Measurements from ENCODE around the gene ARMH1. TPM values are rescaled to one million over a fixed set of nuclear protein-coding genes. Genes with fewer than 3 reads are reported as not detected.
"Not testable (repeated sequence)": the region's sequence is repeated elsewhere in the genome, so short reads cannot be mapped to it uniquely, and the experiment has no call there.

ARMH1 gene
- total RNA-seq, 1 donor from 2014 or later = 0.78 TPM

DNA sequence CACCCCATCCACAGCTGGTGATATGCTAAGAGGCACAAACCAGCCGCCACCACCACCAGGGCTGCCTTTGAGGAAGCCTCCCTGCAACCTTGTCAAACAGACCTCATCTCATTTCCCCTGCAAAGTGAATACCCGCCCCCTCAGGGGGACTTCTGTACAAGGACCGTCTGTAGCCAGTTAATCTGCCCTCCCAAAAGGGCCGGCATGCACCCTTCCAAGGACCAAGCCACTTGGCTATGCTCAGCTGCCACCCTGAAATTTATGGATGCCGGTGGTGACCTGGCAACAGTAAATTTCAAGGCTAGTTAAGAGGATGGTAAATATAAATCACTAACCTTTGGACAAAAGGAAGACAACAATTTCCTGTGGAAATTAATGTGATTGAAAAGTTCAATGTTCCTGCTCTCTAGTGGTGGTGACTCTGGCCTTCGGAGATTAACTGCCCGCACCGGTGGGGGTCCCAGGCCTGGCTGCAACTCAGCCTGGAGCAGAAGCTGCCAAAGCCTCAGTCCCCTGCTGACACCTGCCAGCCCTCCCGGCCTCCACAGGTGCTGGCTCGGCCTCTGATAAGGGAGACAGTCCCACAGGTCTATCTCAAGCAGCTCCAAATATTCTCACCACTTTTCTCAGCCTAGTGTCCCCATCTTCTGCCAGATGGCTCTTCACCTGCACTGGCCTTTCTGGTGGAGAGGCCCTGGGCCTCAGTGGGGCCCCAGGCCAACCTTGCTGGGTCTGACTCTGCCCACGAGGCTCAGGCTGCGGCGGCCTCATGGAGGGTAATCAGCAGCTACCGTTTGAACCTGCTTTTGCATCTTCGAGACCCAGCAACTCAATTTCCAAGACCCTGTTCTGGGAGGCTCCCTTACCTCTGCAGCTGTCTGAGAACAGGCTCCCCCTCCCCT, 12.5 kb upstream of the ARMH1 start:
- no peak for DNase-seq (ENCODE audit: missing footprints)
- no peak for ATAC-seq
- intact Hi-C loops (cut with DNase I) = no loop called here

DNA sequence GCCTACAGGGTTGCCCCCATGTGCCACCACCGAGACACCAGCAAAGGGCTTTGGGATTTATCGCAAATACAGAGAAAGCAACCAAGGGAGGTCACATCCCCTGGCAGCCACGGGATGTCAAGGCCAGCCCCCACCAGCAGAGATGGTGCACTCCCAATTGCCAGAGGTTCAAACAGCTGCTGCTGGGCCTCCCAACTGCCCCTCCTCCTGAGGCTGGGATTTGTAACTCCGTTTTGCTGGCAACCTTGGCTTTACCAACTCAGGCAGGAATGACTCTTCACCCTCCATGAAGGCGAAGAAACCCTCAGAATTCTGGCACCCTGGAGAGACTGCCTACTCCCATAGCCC, 11.9 kb upstream of the ARMH1 start:
- intact Hi-C loops (cut with DNase I) = no loop called here
- DNase-seq (ENCODE audit: missing footprints) = no peak
- no peak for ATAC-seq

DNA sequence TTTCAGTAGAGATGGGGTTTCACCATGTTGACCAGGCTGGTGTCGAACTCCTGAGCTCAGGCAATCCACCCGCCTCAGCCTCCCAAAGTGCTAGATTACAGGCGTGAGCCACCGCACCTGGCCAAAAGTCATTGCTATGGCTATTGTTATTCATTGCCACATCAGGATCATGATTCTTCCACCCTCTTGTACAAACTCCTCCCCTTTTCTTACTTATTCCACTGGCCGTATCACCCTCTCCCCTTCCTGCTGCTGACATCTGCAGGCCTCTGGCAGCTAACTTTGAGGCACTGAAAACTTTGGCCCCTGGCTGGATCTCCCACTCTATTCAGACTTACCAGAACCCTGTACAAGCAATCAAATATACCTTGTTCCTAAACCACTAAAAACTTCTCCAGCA, 11.1 kb upstream of the ARMH1 start:
- DNase-seq (ENCODE audit: missing footprints) (no peak), ATAC-seq (no peak)
- intact Hi-C loops (cut with DNase I) = no loop called here

DNA sequence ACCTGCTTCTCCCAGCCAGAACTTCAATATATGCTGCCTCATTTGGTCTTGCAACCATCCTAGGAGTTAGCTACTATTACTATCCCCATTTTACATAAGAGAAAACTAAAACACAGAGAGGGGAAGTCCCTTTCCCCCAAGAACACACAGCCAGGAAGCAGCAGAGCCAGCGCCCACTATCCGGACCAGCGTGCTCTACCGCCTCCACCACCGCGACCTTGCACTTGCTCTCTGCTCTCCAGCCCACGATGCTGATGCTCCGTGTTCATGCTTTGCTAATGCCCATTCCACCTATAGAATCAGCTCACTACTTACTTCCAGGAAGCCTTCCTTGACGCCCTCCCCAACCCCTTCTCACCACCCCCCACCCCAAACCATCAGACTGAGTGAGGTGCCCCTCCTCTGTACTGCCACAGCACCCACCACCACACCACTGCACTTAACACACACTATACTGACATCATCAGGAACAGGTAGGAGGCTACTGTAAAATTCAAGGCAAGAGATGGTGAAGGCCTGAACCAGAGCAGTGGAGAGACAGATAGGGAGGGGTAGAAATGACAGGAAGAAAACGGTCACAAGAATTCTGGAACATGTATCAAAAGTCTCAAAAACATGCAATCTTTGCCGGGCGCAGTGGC, 9.7 kb upstream of the ARMH1 start:
- ATAC-seq = no peak
- intact Hi-C loops (cut with DNase I) = no loop called here
- no peak for DNase-seq (ENCODE audit: missing footprints)

DNA sequence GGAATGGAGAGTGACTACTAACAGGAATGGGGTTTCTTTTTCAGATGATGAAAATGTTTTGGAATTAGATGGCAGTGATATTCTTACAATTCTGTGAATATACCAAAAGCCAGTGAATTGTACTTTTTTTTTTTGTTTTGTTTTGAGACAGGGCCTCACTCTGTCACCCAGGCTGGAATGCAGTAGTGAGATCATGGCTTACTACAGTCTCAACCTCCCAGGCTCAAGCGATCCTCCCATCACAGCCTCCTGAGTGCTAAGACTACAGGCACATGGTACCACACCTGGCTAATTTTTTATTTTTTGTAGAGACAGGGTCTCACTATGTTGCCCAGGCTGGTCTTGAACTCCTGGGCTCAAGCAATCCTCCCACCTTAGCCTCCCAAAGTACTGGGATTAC, 7.8 kb upstream of the ARMH1 start:
- DNase-seq (ENCODE audit: missing footprints); intact Hi-C loops (cut with DNase I); ATAC-seq: not testable (repeated sequence)

DNA sequence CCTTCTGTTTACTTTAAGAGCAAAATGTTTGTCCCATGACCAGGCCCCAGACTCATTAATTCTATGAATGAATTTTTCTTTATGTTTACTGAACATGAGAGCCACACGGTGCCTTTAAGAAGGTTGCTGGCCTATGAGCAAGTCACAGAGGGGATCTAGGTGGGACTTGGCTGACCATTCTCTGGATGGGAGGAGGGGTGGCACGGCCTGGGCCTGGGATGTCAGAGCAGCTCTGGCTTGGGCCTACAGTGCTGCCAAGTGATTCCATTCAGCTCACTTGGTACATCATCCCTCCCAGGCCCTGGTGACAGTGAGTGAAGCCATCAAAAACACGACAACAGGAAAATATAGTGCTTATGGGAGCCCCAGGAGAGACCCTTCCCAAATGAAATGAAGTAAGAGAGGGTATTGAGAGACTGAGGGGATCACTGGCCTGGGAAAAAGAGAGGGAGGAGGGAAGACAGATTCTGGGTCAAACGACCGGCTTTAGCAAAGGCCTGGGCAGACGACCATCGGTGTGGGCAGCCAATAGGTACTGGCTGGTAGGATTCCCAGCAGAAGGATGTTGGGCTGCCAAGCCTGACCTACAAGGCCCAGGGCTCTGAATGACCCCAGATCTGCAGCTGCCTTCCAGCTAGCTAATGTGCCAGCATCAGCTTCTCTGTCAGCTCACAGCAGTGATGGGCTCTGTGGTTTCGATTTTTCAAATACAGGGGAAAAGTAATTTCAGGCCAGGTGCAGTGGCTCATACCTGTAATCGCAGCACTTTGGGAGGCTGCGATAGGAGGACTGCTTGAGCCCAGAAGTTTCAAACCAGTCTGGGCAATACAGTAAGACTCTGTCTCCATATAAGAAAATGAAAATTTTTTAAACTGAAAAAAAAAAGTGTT, 3.5 kb upstream of the ARMH1 start:
- intact Hi-C loops (cut with DNase I) = no loop called here
- ATAC-seq (no peak), DNase-seq (ENCODE audit: missing footprints) (no peak)

DNA sequence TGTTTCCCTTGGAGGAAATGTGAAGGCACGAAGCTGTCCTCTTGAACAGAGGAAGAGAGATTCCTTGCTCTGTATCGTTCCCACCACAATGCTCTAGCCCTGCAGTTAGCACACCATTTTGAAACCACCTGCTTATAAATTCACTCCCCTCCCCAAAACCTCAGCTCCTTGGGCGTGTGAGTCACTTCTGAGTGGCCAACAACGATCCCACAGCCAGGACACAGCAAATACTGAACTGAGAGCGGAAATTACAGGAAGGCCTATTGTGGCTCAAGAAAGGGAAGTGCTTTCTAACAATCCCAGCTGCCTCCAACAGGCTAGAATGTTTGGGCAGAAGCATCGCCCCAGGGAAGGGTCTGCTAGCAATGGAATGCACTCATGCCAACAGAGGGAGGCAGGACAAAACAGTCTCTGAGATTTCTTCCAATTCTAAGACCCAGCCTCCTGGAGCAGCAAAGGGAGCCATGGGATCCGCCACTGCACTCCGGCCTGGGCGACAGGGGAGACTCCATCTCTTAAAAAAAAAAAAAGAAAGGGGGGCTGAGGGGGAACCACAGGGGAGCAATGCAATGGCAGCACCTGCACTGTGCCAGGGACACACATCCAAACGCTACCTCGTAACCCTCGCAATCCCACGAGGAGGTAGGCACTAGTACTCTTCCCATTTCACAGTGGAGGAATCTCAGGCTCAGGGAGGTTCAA, 2.1 kb upstream of the ARMH1 start:
- DNase-seq (ENCODE audit: missing footprints) (no peak), ATAC-seq (no peak)
- intact Hi-C loops (cut with DNase I) = no loop called here

DNA sequence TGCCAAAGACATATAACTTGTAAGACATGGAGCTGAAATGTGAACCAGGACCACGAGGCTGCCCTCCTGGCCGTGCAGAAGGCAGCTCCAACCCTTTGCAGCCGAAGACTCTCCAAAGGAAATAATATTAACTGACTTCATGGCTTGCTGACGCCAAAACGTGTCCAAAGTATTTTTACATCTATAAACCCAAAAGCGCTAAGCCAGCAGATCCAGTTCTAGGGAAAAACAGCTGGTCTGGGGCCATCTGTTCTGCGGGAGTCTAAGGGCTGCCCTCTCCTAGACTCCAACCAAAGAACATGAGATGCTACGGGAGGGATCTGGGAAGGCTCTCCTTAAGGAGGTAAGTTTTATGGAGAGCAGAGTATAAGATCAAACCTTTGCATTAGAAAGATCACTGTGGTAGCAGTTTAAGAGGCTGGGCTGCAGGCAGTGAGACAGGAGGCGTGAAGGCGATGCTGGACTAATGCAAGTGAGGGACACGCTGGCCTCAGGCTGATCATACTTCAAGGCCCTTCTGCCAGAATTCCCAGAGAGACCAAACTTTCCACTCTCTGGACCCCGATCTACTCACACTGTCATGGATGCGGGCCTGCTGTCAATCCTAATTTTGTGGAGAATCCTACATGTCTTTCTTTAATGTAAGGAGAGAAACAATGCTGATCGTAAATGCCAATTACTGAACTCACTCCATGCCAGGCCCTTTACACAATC, 1.4 kb upstream of the ARMH1 start:
- intact Hi-C loops (cut with DNase I) = no loop called here
- no peak for ATAC-seq

DNA sequence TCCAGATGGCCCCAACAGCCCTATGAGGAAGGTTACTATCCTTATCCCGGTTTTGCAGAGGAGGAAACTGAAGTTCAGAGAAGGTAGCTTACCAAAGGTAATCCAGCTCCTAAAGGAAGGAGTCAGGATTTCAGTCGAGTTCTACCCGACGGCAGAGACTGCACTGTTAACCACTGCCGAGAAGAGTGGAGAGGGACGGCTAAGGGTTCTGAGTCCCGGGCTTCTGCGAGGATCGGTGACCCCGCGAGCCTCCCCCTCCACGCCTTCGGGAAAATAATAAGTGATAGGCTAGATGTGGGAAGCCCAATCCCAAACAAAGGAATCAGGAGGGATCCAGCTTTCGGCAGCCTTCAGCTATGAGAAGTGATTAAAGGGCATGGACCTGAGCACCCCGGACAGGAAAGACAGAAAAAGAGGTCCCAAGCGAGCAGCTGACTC, 820 bp upstream of the ARMH1 start:
- intact Hi-C loops (cut with DNase I) = no loop called here
- no peak for DNase-seq (ENCODE audit: missing footprints)

More for the DNA sequence above, 1.4 kb upstream of the ARMH1 start:
- DNase-seq (ENCODE audit: missing footprints) = no peak

DNA sequence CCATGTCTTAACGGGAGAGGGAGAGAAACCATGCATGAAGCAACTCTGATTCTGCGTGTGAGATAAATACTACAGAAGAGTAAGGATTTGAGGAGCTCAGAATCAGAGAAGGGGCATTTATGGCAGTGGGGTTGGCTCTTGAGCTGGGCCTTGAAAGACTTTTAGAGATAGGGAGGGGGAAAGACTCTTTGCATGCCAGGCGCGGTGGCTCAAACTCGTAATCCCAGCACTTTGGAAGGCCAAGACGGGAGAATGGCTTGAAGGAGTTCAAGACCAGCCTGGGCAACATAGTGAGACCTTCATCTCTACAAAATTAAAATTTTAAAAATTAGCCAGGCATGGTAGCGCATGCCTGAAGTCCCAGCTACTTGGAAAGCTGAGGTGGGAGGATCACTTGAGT, 672 bp downstream of the ARMH1 start:
- intact Hi-C loops (cut with DNase I) = no loop called here
- DNase-seq (ENCODE audit: missing footprints) (no peak), ATAC-seq (no peak)

More for the DNA sequence above, 820 bp upstream of the ARMH1 start:
- peak; percentile 0 for ATAC-seq

DNA sequence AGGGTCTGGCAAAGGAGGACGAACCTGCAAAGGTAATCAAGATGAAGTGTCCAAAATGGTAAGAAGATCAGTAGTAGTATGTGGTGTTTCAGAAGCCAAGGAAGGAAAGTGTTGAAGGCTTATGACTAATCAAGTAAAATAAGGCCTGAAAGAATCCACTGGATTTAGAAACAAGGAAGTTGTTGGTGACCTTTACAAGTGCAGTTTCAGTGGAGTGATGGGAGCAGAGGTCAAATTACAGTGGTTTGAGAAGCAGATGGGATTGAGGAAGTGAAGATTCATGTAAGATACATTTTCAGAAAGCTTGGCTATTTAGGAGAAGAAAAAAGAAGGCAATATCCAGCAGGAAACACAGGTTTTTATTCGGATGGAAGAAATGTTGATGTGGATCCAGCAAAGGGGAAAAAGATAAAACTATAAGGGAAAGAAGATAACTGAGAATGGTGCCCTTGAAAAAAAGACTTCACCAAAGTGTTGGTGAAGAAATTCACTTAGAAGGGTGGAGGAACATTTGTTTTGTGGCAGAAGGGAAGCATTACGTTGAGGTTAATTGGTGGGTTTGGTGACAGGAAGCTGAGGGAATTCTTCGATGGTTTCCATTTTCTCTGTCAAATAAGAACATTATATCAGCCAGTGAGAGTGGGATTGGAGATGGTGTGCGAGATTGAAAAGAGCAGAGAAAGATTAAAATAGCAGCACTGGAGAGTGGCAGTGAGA, 2.1 kb downstream of the ARMH1 start:
- intact Hi-C loops (cut with DNase I) = no loop called here
- no peak for DNase-seq (ENCODE audit: missing footprints)
- ATAC-seq = no peak

DNA sequence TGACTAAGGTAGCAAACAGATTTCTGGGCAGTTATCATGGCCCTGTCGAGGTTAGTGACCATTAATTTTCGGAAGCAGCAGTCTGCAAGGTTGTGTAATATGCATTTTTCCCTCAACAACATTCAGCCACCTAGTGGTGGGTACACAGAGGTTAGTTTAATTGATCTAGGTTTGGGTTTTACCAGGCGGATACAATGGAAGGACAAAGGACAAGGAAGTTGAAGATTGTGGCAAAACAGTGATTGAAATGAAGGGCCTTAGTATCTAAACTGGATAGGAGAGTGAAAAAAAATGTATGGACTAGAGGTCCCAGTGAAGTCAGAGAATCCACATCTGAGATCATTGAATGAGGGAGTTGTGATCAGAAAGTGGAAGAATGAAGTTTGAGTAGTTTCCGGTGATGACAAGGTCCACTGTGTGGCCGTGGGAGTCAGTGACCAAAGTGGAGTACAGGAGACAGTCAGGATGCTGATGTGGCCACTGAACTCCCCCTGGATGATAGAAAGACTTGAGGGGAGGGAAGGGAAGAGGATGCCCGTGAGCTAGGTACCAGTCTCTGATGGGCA, 2.8 kb downstream of the ARMH1 start:
- no peak for ATAC-seq
- DNase-seq (ENCODE audit: missing footprints) = no peak
- intact Hi-C loops (cut with DNase I) = no loop called here

DNA sequence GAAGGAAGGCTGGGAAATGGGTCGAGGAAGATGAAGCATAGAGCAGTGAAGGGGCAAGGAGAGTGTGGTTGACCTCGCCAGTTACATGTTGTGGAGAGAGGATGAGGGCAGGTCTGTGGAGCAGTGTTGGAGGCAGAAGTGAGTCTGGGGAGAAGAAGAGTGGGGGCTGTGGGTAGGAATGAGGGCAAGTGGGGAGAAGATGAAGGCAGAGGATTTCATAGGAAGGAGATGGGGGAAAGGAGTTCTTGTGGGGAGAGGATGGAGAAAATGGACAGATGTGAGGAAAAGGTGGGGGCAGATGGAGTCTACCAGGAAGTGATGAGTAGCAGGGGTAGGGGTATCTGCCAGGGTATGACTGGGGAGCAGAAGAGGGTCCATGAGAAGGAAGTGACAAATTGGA, 3.6 kb downstream of the ARMH1 start:
- DNase-seq (ENCODE audit: missing footprints) = no peak
- intact Hi-C loops (cut with DNase I) = no loop called here
- no peak for ATAC-seq

DNA sequence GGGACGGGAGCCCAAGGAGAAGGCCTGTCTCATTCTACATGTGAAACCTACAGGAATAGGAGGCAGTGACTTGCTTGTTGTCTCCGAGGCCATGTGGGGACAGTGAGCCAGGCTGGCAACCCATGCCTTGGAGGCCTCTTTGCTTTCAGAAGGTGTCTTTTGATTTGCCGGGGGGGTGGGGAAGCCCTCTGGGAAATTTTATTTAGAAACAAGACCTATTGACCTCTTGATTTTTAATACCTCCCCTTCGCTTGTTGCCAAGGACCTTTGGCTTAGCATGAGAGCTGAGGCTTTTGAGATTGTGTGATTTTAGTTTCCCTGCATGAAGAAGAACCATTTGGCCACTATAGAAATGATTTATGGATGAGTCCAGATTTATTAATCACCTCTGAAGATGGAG, 4.1 kb downstream of the ARMH1 start:
- ATAC-seq (no peak), DNase-seq (ENCODE audit: missing footprints) (no peak)
- intact Hi-C loops (cut with DNase I) = no loop called here

DNA sequence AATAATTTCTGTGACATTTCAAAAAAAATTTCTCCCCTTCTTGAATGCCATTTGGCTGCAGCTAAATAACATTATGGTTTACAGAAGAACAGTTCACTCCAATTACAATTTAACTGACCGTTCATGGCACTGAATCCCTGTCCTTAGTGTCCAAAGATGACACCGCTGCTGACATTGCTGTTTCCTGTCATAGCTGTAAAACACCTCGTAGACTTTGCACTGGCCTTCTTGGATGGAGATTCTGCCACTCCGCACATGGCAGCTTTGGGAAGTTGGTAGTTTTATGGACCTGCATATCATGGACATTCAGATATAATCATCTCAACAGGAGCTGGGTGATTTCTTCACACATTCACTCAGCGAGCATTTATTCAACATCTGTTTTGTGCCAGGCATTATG, 5.0 kb downstream of the ARMH1 start:
- ATAC-seq = no peak
- DNase-seq (ENCODE audit: missing footprints) = no peak
- intact Hi-C loops (cut with DNase I) = no loop called here

DNA sequence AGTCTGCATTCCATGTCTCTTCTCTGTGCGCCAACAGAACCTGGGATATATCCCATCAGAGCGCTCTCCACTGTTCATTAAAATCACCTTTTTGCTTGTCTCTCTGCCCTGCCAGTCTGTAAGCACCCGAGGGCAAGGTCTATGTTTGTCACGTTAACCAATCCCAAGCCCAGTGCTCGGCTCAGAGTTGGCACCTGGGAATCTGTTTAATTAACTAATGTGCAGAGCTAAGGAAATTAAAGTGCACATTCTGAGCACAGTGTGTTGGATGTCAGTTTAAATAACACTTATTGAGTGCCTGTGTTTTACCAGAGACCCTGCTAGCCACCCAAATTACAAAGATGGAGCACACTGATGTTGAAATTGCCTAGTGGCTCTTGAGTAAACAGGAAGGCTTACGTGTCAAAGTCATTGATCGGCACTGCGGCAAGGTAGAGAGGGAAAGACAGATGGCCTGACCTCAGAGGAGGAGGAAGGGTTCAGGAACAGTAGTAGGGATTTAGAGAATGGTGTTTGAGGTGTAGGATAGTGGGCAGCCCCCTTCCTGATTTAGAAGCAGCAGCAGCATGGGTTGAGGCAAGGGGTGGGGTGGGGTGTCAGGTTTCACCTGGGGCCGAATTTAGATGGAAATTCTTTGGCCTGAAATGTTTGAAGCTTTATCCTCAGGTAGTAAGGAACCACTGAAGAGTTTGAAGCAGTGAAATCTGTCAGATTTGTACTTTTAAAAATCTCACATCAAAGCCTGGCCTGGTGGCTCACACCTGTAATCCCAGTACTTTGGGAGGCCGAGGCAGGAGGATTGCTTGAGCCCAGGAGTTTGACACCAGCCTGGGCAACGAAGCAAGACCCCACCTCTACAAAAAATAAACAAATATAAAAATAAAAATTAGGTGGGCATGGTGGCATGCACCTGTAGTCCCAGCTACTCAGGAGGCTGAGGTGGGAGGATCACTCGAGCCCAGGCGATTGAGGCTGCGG, 7.7 kb downstream of the ARMH1 start:
- DNase-seq (ENCODE audit: missing footprints) (no peak), ATAC-seq (no peak)
- intact Hi-C loops (cut with DNase I) = no loop called here

Measured in Right ventricle myocardium inferior (tissue), 1 donor.